ENCODE measurements around the gene SLC6A3.

The SLC6A3 gene

DNA sequence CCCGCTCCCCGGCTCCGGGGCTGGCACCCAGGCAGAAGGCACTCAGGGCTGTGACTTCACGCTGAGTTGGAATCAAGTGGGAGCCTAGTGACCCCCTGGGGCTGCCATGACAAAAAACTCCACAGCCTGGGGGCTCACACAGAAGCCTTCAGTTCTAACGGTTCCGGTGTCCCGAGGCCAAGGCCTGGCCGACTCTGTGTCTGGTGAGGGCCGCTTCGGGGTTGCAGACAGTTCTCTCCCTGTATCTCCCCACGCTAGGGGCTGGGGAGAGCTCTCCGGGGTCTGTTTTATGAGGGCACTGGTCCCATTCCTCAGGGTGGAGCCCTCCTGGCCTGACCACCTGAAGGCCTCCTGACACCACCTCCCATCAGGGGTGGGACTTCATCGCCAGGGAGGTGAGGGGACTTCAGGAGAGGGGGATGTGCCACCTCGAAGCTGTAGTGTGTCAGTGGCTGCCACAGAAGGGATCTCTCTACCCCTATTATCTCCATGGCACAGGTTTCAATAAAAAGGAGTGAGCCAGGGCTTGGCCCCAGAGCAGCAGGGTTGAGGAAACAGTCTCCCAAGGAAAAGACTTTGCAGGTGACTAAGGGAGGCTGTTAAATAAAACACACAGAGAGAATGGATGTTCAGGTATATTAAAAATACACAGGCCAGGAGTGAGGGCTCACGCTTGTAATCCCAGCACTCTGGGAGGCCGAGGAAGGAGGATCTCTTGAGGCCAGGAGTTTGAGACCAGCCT, 1.5 kb upstream of the SLC6A3 start:
- Histone ChIP-seq H3K27me3 (ENCODE audit: control insufficient read depth, insufficient read depth, low read length) (peaks cover 13% of the 10 kb centered on the region), H3K4me2 (ENCODE audit: low read length) (no peak overlapping the region), H2AFZ (no peak overlapping the region), H3K4me1 (no peaks in the 10 kb centered on the region), H3K9me3 (ENCODE audit: control insufficient read depth, low read length) (no peaks in the 10 kb centered on the region), H3K4me3 (ENCODE audit: low read depth, low read length) (no peak overlapping the region), H3K36me3 (ENCODE audit: control insufficient read depth, insufficient read depth, low read length) (no peaks in the 10 kb centered on the region), H3K27ac (no peak overlapping the region), H3K9ac (no peak overlapping the region), H3K79me2 (no peaks in the 10 kb centered on the region)
- TF ChIP-seq, protein P1, sequence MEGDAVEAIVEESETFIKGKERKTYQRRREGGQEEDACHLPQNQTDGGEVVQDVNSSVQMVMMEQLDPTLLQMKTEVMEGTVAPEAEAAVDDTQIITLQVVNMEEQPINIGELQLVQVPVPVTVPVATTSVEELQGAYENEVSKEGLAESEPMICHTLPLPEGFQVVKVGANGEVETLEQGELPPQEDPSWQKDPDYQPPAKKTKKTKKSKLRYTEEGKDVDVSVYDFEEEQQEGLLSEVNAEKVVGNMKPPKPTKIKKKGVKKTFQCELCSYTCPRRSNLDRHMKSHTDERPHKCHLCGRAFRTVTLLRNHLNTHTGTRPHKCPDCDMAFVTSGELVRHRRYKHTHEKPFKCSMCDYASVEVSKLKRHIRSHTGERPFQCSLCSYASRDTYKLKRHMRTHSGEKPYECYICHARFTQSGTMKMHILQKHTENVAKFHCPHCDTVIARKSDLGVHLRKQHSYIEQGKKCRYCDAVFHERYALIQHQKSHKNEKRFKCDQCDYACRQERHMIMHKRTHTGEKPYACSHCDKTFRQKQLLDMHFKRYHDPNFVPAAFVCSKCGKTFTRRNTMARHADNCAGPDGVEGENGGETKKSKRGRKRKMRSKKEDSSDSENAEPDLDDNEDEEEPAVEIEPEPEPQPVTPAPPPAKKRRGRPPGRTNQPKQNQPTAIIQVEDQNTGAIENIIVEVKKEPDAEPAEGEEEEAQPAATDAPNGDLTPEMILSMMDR (IDR thresholded peaks at IDR 0.05): no peak

DNA sequence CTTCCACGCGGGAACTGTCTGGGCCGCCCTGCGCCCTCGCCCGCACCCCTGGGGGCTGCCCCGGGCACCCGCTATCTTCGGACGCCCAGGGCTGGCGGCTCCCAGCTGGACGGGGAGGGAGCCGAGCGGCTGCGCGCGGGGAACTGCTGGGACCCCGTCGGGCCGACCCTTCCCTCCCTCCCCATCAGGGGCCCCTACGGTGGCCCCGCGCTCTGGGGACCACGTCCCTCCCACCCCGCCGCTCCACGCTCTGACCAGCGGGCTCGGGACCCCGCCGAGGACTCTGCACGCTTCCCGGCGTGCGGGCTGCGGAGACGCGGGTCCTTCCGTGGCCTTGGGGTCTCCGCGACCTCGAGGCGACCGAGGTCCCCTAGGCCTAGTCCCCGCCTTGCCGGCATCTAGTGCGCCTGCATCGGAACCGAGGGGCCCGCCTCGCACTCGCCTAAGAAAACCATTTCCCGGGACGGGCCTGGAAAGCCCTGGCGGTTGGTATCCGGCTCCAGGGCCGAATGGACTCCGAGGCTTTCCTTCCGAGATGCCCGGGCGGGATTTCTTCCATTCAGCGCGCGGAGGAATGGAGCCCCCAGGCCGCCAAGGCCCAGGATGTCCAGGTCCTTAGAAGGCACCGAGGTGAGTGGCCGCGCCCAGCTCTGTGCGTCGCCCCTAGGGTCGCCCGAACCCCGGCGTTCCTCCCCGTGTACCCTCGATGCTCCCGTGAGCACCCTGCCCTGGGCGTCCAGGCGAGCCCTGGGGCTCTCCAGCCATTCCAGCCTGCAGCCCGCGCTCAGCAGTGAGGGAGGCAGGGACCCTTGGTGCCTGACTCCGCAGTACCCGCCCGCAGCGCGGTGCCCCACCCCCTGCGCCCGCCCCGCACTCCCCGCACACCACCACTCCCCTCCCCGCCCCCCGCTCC, 705 bp upstream of the SLC6A3 start:
- no peak overlapping the region for H3K27ac ChIP-seq
- TF ChIP-seq, protein P1 (IDR thresholded peaks at IDR 0.05): no peak
- H3K27me3 ChIP-seq (ENCODE audit: control insufficient read depth, insufficient read depth, low read length): peaks cover 13% of the 10 kb centered on the region
- H3K36me3 ChIP-seq (ENCODE audit: control insufficient read depth, insufficient read depth, low read length): no peaks in the 10 kb centered on the region
- H3K9me3 ChIP-seq (ENCODE audit: control insufficient read depth, low read length): peaks cover under 1% of the 10 kb centered on the region
- no peak overlapping the region for H3K9ac ChIP-seq
- no peaks in the 10 kb centered on the region for H3K79me2 ChIP-seq
- no peaks in the 10 kb centered on the region for H3K4me1 ChIP-seq
- H3K4me3 ChIP-seq (ENCODE audit: low read depth, low read length): no peak overlapping the region
- H2AFZ ChIP-seq: peak overlapping the region; percentile 28
- H3K4me2 ChIP-seq (ENCODE audit: low read length): peak overlapping the region; percentile 6

DNA sequence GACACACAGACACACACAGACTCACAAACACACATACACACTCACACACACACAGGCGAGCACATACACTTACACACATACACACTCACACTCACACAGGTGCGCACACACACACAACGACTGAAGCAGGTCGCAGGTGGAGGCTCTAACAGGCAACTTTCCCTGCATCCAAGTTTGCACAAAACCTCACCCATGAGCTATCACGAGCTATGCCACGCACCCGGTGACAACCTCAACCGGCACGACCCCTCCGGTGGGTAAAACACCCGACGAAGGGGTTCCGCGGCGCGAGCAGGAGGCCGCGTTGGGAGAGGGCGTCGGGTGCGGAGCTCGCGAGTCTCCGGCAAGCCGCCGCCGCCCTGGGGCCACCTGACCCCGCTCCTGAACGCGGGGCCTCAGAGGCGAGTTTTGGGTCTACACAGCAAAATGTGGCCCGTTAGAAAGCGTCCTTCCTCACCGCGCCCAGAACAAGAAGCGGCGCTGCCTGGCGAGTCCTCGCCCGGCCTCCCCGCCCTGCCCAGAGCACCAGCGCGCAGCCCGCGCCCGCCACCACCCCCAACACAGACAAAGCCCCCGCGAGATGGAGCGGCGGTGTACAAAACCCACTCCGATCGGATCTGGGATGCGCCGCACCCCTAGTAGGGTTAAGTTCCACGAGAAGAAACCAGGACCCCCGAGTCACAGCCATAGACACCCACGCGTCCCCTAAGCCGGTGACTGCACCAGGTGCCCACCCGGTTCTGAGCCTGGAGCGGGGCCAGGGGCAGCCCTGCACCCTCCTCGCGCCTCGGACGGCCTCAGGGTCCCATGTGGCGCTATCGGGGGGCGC, 665 bp downstream of the SLC6A3 start:
- no peaks in the 10 kb centered on the region for H3K36me3 ChIP-seq (ENCODE audit: control insufficient read depth, insufficient read depth, low read length)
- H3K79me2 ChIP-seq: no peaks in the 10 kb centered on the region
- H3K9ac ChIP-seq: no peak overlapping the region
- no peak overlapping the region for H2AFZ ChIP-seq
- H3K27me3 ChIP-seq (ENCODE audit: control insufficient read depth, insufficient read depth, low read length): peaks cover 13% of the 10 kb centered on the region
- no peak overlapping the region for H3K27ac ChIP-seq
- no peak overlapping the region for H3K4me2 ChIP-seq (ENCODE audit: low read length)
- H3K4me1 ChIP-seq: no peaks in the 10 kb centered on the region
- no peak overlapping the region for H3K4me3 ChIP-seq (ENCODE audit: low read depth, low read length)
- TF ChIP-seq, protein P1 (IDR thresholded peaks at IDR 0.05): no peak
- H3K9me3 ChIP-seq (ENCODE audit: control insufficient read depth, low read length): peaks cover 6% of the 10 kb centered on the region

DNA sequence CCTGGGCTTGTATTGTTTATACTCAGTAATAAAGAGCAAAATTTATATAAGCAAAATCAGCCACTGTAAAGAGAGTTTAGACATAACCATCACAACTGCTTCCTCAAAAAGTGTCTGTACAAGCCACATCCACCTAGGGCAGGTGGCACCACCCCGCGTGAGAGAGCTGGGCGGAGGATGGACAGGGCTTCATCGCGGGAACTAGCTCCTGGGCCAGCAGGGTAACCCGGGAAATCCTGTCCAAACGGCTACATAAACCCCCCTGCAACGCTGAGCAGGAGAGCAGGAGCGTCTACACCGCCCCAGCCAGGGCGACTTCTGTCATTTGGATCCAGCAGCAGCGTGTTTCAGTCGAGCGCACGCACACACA, 1.3 kb downstream of the SLC6A3 start:
- Histone ChIP-seq H3K4me3 (ENCODE audit: low read depth, low read length) (no peak overlapping the region), H3K79me2 (no peaks in the 10 kb centered on the region), H3K9me3 (ENCODE audit: control insufficient read depth, low read length) (peaks cover 6% of the 10 kb centered on the region), H3K27me3 (ENCODE audit: control insufficient read depth, insufficient read depth, low read length) (peaks cover 13% of the 10 kb centered on the region), H3K36me3 (ENCODE audit: control insufficient read depth, insufficient read depth, low read length) (no peaks in the 10 kb centered on the region), H3K4me2 (ENCODE audit: low read length) (no peak overlapping the region), H3K9ac (no peak overlapping the region), H3K27ac (no peak overlapping the region), H2AFZ (no peak overlapping the region), H3K4me1 (no peaks in the 10 kb centered on the region)
- TF ChIP-seq, protein P1 (IDR thresholded peaks at IDR 0.05): no peak

All from parathyroid adenoma (tissue), 2 donors.